Dedifferentiated amniotic fluid mesenchymal stem cell (primary cell): ENCODE results near the gene RABL6.

ENCODE experiments used
- DNase-seq: peaks from one replicate; pipeline ENCODE4 v3.0.0-alpha.2; 2016; ENCODE audit errors: extremely low spot score

The RABL6 gene

GRCh38 chr9:136846376-136847087 is 38.8 kb downstream of the RABL6 start:
- DNase-seq: no peak

- peak; percentile 38 for DNase-seq
Measured at GRCh38 chr9:136847088-136847825, 39.5 kb downstream of the RABL6 start.

GRCh38 chr9:136847826-136848392 is 40.2 kb downstream of the RABL6 start:
- DNase-seq: peak; percentile 72

- peak; percentile 29 for DNase-seq
Measured at GRCh38 chr9:136848393-136849037, 40.8 kb downstream of the RABL6 start.

- peak; percentile 99 for DNase-seq
Measured at GRCh38 chr9:136849038-136849959, 41.6 kb downstream of the RABL6 start, which contains the start of gene PHPT1. Gene PHPT1, plus strand, starts transcription at chr9:136849409. Its CDS starts 22 bp downstream, at chr9:136849431.

GRCh38 chr9:136849960-136850865 is 42.5 kb downstream of the RABL6 start:
- no peak for DNase-seq

GRCh38 chr9:136850866-136851775 is 43.4 kb downstream of the RABL6 start:
- no peak for DNase-seq

GRCh38 chr9:136851941-136852663 is 44.4 kb downstream of the RABL6 start, which contains the start of gene MAMDC4:
Gene MAMDC4, plus strand, starts transcription at chr9:136852346. Its CDS starts 71 bp downstream, at chr9:136852417.
- DNase-seq: no peak

- no peak for DNase-seq
Measured at GRCh38 chr9:136852664-136853595, 45.2 kb downstream of the RABL6 start.

- no peak for DNase-seq
Measured at GRCh38 chr9:136853596-136854112, 45.9 kb downstream of the RABL6 start.

- DNase-seq: no peak
Measured at GRCh38 chr9:136854113-136854841, 46.5 kb downstream of the RABL6 start.

- no peak for DNase-seq
Measured at GRCh38 chr9:136854842-136855460, 47.2 kb downstream of the RABL6 start.

GRCh38 chr9:136855461-136856078 is 47.8 kb downstream of the RABL6 start:
- DNase-seq: no peak

- no peak for DNase-seq
Measured at GRCh38 chr9:136856079-136856476, 48.3 kb downstream of the RABL6 start.

GRCh38 chr9:136856541-136857141 is 48.9 kb downstream of the RABL6 start:
- DNase-seq: no peak
